CMK (cell line): ENCODE measurements around the gene CGB3.
"Not testable (repeated sequence)": the region's sequence is repeated elsewhere in the genome, so short reads cannot be mapped to it uniquely, and the experiment has no call there.

Experiments
- DNase-seq: peaks from one replicate; pipeline ENCODE4 v3.0.0-alpha.2; 2010; ENCODE audit warnings: low read depth

CGB3 gene

DNA sequence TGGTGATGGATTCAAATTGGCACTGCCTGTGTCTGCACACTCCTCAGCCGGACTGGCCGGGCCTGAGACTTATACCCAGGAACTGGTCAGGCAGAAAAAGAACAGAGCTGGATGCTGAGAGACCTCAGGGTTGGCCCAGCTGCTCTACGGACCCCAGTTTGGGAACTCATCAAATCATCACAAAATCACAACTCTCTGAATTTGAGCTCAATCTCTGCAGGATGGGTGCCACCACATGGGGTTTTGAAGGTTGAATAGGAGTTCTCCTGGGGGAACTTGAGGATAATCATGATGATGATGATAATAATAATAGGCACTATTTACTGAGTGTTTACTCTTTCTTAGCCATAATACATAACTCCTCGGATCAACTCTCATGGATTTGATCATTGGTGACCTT, 18.5 kb upstream of the CGB3 start:
- DNase-seq = not testable (repeated sequence)

DNA sequence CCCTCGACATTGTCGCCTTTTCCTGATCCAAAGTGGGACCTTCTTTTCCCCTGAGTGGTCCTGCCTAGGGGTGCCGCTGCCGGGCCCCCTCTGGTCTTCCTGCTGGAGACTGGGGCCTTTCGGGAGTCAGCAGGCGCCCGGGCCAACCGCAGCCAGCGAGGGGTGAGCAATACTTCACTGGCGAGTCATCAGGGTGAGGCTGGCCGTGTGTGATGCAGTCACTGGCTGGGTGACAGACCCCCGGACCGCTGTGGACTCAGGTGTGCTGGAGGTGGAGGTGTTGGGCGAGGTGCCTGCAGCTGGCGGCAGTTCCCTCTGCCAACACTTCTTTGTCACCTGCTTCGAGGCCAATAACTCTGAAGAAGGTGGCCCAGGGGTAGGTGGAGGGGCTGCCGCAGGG, 18.0 kb upstream of the CGB3 start:
- no peak for DNase-seq

DNA sequence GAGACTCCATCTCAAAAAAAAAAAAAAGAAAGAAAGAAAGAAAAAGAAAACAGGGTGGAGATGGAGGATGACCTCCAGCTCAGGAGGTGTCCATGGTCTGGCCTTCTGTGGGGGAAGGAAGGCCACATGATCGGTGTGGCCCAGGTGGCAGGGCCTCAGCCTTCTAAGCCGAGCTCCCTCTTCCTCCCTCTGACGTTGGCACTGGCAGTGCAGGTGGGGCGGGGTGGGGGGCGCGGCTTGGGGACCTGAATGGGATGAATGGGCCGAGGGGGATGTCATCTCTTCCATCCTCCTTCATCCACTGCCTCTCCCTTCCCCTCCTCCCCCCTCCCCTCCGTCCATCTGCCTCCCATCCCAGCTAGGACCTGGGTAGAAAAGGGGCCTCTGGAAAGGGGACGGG, 15.6 kb upstream of the CGB3 start:
- not testable (repeated sequence) for DNase-seq

DNA sequence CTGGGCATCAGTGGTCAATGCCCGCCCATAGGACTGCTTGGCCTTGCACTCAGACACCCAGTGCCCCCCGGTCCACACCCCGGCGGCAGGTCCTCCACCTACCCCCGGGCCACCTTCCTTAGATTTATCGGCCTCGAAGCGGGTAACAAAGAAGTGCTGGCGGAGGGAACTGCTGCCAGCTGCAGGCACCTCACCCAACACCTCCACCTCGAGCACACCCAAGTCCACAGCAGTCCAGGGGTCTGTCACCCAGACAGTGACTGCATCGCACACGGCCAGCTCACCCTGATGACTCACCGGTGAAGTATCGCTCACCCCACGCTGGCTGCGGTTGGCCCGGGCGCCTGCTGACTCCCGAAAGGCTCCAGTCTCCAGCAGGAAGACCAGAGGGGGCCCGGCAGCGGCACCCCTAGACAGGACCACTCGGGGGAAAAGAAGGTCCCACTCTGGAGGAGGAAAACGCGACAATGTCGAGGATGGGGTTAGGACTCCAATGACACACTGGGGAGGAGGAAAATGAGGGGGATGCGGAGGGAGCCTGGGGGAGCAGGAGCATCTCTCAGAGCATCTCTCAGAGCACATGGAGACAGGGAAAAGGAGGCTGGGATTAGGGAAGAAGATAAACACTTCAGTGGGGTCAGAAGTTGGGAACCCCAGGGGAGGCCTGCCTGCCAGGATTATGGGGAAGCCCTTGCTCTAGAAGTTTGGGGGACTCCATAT, 14.6 kb upstream of the CGB3 start:
- not testable (repeated sequence) for DNase-seq

DNA sequence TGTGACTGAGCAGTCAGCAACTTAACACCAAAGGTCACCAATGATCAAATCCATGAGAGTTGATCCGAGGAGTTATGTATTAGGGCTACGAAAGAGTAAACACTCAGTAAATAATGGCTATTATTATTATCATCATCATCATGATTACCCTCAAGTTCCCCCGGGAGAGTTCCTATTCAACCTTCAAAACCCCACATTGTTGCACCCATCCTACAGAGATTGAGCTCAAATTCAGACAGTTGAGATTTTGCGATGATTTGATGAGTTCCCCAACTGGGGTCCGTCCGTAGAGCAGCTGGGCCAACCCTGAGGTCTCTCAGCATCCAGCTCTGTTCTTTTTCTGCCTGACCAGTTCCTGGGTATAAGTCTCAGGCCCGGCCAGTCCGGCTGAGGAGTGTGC, 14.0 kb upstream of the CGB3 start:
- DNase-seq = not testable (repeated sequence)

DNA sequence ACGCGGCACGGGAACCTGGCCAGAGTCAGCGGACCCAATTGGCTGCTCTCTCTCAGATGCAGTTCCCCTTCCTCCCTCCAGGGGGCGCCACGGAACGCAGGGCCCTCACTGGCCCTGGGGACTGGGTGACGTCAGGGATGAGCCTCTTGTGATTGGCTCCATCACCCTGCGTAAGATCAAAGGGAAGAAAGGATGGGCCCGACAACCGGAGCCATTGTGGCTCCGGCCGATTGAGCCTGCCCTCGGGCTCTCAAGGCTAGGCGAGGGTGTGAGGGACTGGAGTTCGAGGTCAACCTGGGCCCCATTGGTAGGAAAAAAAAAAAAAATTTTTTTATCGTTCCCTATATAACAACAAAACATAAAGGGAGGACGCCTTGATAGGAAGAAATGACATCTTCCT, 12.7 kb upstream of the CGB3 start, which contains the start of gene CGB1:
Gene CGB1 (minus strand): TSS at position 81 of the 400 bp plus-strand sequence. CDS start 184 bp downstream, outside the sequence.
- DNase-seq = not testable (repeated sequence)

DNA sequence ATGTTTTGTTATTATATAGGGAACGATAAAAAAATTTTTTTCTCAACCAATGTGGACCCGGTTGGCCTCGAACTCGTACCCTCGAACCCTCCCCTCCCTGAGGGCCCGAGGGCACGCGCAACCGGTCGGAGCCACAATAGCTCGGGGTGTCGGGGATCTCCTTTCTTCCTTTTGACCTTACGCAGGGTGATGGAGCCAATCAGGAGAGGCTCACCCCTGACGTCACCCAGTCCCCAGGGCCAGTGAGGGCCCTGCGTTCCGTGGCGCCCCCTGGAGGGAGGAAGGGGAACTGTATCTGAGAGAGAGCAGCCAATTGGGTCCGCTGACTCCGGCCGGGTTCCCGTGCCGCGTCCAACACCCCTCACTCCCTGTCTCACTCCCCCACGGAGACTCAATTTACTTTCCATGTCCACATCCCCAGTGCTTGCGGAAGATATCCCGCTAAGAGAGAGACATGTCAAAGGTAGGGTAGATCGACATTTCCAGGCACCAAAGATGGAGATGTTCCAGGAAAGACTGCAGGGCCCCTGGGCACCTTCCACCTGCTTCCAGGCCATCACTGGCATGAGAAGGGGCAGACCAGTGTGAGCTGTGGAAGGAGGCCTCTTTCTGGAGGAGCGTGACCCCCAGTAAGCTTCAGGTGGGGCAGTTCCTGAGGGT, 7.6 kb upstream of the CGB3 start, which contains the start of gene CGB2:
Gene CGB2 (plus strand): TSS at position 249 of the 660 bp plus-strand sequence. CDS start 206 bp downstream, at position 455.
- not testable (repeated sequence) for DNase-seq

DNA sequence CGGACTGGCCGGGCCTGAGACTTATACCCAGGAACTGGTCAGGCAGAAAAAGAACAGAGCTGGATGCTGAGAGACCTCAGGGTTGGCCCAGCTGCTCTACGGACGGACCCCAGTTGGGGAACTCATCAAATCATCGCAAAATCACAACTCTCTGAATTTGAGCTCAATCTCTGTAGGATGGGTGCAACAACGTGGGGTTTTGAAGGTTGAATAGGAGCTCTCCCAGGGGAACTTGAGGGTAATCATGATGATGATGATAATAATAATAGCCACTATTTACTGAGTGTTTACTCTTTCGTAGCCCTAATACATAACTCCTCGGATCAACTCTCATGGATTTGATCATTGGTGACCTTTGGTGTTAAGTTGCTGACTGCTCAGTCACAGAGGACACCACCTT, 6.2 kb upstream of the CGB3 start:
- not testable (repeated sequence) for DNase-seq

DNA sequence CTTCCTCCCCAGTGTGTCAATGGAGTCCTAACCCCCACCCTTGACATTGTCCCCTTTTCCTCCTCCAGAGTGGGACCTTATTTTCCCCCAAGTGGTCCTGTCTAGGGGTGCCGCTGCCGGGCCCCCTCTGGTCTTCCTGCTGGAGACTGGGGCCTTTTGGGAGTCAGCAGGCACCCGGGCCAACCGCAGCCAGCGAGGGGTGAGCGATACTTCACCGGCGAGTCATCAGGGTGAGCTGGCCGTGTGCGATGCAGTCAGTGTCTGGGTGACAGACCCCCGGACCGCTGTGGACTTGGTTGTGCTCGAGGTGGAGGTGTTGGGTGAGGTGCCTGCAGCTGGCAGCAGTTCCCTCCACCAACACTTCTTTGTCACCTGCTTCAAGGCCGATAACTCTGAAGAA, 5.6 kb upstream of the CGB3 start:
- not testable (repeated sequence) for DNase-seq

DNA sequence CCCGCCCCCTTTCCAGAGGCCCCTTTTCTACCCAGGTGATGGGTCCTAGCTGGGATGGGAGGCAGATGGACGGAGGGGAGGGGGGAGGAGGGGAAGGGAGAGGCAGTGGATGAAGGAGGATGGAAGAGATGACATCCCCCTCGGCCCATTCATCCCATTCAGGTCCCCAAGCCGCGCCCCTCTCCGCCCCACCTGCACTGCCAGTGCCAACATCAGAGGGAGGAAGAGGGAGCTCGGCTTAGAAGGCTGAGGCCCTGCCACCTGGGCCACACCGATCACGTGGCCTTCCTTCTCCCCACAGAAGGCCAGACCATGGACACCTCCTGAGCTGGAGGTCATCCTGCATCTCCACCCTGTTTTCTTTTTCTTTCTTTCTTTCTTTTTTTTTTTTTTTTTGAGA, 4.6 kb upstream of the CGB3 start:
- DNase-seq = not testable (repeated sequence)

DNA sequence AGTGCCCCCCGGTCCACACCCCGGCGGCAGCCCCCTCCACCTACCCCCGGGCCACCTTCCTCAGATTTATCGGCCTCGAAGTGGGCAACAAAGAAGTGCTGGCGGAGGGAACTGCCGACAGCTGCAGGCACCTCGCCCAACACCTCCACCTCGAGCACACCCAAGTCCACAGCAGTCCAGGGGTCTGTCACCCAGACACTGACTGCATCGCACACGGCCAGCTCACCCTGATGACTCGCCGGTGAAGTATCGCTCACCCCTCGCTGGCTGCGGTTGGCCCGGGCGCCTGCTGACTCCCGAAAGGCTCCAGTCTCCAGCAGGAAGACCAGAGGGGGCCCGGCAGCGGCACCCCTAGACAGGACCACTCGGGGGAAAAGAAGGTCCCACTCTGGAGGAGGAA, 1.5 kb upstream of the CGB3 start:
- DNase-seq = not testable (repeated sequence)

DNA sequence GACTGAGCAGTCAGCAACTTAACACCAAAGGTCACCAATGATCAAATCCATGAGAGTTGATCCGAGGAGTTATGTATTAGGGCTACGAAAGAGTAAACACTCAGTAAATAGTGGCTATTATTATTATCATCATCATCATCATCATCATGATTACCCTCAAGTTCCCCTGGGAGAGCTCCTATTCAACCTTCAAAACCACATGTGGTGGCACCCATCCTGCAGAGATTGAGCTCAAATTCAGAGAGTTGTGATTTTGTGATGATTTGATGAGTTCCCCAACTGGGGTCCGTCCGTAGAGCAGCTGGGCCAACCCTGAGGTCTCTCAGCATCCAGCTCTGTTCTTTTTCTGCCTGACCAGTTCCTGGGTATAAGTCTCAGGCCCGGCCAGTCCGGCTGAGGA, 955 bp upstream of the CGB3 start:
- not testable (repeated sequence) for DNase-seq

DNA sequence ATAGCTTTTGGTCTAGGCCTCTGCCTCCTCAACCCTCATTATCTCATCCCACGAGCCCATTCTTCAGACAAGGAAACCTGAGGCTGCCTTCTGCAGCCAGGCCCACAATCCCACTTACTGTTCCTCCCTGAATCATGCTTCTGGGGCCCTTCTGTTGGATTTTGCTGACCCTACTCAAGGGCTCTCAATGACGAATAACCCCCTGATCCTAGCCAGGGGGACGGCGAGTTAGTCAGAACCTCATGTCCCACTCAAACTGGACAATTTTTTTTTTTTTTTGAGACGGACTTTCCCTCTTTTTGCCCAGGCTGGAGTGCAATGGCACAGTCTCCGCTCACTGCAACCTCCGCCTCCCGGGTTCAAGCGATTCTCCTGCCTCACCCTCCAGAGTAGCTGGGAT, 2.0 kb downstream of the CGB3 start:
- no peak for DNase-seq

DNA sequence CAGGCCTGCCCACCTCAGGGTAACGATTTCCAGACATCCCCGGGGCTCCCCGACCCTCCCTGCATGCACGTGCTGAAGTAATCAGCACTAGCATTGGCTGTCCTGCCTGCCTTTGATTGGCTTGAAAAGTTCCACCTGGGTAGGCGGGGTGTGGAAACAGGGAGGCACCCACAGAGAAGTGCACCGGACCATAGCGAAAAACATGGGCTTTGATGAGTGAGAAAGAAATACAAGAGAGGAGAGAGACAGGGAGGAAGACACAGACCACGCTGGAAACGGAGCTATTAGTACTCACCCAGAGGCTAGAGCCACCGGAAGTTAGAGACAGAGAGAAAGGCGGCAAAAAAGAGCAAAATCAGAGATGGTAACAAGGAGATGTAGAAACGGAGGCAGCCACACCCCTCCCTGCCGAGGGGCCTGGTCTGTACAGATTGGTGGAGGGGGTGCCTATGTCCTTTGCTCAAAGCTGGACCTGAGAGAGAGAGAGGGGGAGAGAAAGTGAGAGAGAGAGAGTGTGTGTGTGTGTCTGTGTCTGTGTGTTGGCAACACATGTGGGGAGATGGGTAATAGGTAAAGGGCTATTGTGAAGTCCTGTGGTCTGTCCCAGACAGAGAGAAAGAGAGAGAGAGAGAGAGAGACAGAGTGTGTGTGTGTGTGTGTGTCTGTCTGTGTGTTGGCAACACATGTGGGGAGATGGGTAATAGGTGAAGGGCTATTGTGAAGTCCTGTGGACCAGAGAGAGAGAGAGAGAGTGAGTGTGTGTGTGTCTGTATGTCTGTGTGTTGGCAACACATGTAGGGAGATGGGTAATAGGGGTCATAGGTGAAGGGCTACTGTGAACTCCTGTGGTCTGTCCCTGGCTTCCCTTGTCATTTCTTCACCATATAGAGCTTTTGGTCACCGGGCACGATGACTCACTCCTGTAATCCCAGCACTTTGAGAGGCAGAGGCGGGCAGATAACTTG, 2.9 kb downstream of the CGB3 start:
- no peak for DNase-seq

DNA sequence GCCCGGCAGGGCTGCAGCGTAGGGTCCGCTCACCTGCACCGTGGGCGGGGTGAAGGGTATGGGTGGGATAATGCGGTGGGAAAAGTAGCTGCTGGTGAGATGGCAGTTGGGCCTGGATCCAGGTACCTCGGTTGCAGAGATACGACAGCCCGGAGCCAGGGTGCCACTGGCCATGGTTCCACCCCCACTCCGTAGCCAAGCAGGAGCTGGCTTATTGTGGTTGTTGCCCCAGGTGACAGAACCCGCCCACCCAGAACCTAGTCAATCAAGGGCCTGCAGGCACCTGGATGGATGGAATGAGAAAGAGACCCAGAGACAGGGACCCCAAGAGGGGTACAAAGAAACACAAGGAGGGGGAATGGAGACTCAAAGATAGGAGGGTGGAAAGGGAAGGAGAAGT, 3.8 kb downstream of the CGB3 start:
- no peak for DNase-seq

DNA sequence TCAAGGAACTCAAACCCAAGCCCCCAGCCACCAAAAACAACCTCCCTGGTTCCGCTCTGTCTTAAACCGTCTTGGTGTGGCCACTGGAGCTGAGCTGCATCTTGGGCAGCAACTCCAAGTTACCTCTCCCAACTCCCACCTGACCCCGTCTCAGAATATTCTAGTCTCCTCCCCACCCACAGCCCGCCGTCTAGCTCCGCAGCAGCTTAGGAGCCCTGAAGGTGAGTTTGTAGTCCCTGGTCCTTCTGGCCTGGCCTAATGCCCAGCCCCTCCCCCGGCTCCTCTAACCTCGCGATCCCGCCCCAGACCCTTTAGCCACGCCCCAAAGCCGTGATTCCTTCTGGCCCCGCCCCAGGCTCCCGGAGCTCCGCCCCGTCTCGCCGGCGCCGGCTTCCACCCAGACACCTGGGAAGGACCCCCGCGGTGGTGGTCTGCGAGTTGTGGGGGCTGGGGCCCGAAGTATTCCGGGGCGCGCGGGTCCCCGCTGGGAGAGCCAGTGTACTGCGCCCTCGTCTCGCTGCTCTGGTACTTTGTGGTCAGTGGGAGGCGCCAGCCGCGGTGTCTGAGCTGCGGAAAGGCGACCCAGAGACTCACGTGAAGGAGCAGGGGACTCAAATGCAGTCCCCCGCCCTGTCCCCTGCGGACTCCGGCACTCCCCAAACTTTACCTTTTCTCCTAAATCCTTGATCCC, 4.7 kb downstream of the CGB3 start:
- DNase-seq = no peak

DNA sequence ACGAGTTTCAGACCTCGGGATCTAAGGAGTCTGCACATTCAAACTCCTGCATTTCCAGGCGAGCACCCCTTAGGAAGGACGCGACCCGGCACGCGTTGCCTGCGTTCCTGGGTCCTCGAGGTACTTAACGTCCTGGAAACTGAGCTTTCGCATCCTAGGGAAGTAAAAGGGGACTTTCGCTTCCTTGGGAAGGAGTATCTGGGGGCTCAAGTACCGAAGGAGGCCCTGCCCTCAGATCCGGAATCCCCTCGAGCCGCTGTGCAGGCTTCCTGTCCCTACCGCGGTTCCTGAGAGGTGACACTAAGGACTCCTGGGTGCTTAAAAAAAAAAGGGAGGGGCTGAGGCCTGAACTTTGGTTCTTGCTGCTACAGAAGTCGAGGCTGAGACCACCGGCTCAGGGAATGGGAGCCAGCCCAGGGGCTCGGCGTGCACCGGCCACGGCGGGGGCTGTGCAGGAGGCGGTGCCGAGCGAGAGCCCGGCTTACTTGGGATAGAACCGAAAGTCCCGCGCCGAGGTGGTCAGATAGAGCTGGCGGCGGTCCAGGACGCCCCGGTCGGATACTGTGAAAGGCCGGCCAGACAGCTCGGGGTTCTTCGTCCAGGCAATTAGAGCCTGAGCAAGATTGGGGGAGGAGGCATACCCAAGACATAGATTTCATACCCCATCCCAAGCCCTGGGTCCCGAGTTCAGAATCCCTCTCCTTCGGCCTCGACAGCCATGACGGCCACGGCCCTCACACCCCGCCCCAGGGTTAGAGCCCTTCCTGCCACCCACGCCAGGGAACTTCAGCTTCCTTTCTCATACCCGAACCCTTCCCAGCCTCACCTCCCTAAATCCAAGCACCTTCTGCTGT, 5.5 kb downstream of the CGB3 start:
- DNase-seq = not testable (repeated sequence)

DNA sequence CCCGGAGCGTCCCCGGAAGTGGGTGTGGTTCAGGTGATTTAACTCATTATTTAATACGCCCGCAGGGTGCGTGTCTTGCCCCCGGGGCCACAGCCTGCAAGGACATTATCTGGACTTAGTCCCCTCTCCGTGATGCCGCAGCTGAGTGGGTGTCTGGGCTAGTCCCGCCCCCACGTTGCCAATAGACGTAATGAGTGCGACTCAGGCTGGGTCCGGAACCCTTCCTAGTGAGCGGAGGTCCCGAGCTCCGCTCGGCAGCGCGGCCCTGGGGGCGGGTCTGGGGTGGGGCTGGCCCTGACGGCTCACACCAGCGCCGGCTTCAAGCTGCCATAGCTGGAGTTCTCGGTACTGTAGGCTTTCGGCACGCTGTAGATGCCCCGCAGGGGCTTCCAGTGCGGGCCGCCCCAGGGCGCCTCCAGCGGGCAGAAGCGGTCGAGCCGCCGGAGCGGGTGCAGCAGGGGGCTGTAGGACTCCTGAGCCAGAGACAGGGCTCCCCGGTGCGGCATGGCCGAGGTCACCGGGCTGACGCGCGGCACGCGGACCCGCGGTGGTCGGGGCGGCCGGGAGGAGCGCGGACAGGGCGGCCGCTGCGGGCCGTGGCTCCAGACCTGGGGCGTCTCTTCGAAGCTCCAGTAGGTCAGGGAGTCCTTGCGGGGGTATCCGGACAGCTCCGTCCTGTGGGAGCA, 6.3 kb downstream of the CGB3 start:
- peak; percentile 64 for DNase-seq

DNA sequence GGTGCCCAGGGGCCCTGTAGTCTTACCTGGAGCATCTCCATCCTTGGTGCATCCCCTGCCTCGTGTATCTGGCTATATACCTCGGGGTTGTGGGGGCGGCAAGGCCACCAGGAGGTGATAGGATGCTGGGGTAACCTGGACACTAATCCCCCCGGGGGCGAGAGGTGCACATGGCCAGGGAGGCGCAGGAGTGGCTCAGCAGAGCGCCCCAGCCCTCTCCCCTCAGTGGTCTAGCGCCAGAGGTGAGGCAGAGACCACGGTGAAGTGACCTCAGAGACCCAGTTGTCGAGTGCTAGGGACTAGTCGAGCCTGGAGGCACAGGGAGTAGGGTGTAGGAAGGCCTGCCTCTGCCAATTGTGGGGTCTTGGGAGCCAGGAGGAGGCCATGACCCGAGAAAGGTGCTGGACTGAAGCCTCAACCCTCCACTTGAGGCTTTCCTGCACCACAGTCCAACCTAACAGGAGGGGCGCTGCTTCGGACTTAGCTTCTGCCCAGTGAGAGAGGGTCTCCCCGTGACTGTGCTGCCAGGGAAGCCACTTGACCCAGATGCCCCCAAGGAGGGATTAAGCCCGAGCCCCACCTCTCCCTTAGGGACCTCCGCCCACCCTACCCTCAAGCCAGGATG, 7.0 kb downstream of the CGB3 start, which contains the start of gene LHB:
Gene LHB (minus strand): TSS at position 51 of the 625 bp plus-strand sequence. CDS start 10 bp downstream, at position 41.
- DNase-seq = no peak
